Nephron progenitor cell (in vitro differentiated cells): ENCODE measurements around the gene SMAD4.
A peak's percentile ranks its signal among the peaks of the same experiment; 100 is the strongest.

Source experiments
- DNase-seq: peaks from one replicate; pipeline ENCODE4 v3.0.0; 2021
- H3K27ac Mint-ChIP-seq: 2 replicates; pipeline ENCODE4 v1.8.0; 2021; ENCODE audit warnings: mild to moderate bottlenecking, moderate library complexity, mixed read lengths
- H3K27me3 Mint-ChIP-seq: 2 replicates; pipeline ENCODE4 v1.8.0; 2021; ENCODE audit warnings: mild to moderate bottlenecking, low read depth, mixed read lengths; ENCODE audit not compliant: poor library complexity
- H3K36me3 Mint-ChIP-seq: 2 replicates; pipeline ENCODE4 v1.8.0; 2021; ENCODE audit warnings: low read depth, mixed read lengths
- H3K4me1 Mint-ChIP-seq: 2 replicates; pipeline ENCODE4 v1.8.0; 2021; ENCODE audit warnings: mixed read lengths
- H3K4me3 Mint-ChIP-seq: 2 replicates; pipeline ENCODE4 v1.8.0; 2021; ENCODE audit warnings: mild to moderate bottlenecking, moderate library complexity, mixed read lengths
- H3K9me3 Mint-ChIP-seq: 2 replicates; pipeline ENCODE4 v1.8.0; 2021; ENCODE audit warnings: mild to moderate bottlenecking, moderate library complexity, mixed read lengths
- TF ChIP-seq, protein P1 (sequence below): fragments of 200-600 bp; sonication (generic); IDR thresholded peaks from 2 replicates; pipeline ENCODE4 v1.5.0; 2021; ENCODE audit warnings: antibody characterized with exemption

SMAD4 gene

DNA sequence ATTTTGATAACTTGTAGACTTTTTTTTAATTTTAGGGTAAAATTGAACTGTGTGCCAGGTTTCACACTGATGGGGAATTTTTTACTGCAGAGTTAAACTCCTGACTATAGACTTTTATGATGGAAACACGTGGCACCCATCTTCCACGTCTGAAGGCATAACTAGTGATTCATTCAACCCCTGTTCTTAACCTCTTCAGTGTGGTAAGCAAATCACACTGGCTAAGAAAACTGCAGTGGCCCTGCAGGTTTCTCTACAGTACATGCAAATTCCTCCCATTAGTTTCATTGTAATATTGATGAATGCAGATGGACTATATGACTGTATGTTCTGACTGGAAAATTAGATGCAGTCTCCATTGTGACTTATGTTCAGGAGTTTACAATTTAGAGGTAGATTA is 47.2 kb downstream of the SMAD4 start:
- no peak overlapping the region for H3K4me3 Mint-ChIP-seq
- no peak for DNase-seq
- H3K27ac Mint-ChIP-seq = no peak overlapping the region
- H3K4me1 Mint-ChIP-seq = no peaks in the 10 kb centered on the region
- no peaks in the 10 kb centered on the region for H3K27me3 Mint-ChIP-seq
- peaks cover 96% of the 10 kb centered on the region for H3K36me3 Mint-ChIP-seq
- TF ChIP-seq, protein P1, sequence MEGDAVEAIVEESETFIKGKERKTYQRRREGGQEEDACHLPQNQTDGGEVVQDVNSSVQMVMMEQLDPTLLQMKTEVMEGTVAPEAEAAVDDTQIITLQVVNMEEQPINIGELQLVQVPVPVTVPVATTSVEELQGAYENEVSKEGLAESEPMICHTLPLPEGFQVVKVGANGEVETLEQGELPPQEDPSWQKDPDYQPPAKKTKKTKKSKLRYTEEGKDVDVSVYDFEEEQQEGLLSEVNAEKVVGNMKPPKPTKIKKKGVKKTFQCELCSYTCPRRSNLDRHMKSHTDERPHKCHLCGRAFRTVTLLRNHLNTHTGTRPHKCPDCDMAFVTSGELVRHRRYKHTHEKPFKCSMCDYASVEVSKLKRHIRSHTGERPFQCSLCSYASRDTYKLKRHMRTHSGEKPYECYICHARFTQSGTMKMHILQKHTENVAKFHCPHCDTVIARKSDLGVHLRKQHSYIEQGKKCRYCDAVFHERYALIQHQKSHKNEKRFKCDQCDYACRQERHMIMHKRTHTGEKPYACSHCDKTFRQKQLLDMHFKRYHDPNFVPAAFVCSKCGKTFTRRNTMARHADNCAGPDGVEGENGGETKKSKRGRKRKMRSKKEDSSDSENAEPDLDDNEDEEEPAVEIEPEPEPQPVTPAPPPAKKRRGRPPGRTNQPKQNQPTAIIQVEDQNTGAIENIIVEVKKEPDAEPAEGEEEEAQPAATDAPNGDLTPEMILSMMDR = no peak
- H3K9me3 Mint-ChIP-seq = no peaks in the 10 kb centered on the region

DNA sequence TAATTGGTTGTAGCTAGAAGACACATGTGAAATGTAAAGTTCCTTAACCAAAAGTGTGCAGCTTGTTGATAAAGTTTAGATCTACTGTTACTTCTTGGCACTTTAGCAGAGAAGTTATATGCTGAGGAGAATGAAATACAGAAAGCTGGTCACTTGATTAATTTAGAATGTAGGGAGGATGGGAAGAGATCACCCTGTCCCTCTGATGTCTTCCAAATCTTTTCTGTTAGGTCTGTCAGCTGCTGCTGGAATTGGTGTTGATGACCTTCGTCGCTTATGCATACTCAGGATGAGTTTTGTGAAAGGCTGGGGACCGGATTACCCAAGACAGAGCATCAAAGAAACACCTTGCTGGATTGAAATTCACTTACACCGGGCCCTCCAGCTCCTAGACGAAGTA is 48.0 kb downstream of the SMAD4 start:
- Mint-ChIP-seq H3K36me3 (peaks cover 95% of the 10 kb centered on the region), H3K9me3 (no peaks in the 10 kb centered on the region), H3K27ac (no peak overlapping the region), H3K4me3 (no peak overlapping the region), H3K4me1 (no peaks in the 10 kb centered on the region), H3K27me3 (no peaks in the 10 kb centered on the region)
- no peak for DNase-seq
- TF ChIP-seq, protein P1 = no peak

DNA sequence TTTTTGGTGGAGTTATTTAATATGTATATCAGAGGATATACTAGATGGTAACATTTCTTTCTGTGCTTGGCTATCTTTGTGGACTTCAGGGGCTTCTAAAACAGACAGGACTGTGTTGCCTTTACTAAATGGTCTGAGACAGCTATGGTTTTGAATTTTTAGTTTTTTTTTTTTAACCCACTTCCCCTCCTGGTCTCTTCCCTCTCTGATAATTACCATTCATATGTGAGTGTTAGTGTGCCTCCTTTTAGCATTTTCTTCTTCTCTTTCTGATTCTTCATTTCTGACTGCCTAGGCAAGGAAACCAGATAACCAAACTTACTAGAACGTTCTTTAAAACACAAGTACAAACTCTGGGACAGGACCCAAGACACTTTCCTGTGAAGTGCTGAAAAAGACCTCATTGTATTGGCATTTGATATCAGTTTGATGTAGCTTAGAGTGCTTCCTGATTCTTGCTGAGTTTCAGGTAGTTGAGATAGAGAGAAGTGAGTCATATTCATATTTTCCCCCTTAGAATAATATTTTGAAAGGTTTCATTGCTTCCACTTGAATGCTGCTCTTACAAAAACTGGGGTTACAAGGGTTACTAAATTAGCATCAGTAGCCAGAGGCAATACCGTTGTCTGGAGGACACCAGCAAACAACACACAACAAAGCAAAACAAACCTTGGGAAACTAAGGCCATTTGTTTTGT is 52.7 kb downstream of the SMAD4 start:
- Mint-ChIP-seq H3K36me3 (peaks cover 98% of the 10 kb centered on the region), H3K4me3 (no peak overlapping the region)
- TF ChIP-seq, protein P1 = no peak

DNA sequence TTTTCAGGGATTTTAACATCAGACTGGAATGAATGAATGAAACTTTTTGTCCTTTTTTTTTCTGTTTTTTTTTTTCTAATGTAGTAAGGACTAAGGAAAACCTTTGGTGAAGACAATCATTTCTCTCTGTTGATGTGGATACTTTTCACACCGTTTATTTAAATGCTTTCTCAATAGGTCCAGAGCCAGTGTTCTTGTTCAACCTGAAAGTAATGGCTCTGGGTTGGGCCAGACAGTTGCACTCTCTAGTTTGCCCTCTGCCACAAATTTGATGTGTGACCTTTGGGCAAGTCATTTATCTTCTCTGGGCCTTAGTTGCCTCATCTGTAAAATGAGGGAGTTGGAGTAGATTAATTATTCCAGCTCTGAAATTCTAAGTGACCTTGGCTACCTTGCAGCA is 53.4 kb downstream of the SMAD4 start:
- Mint-ChIP-seq H3K36me3 (peaks cover 98% of the 10 kb centered on the region), H3K9me3 (peaks cover 23% of the 10 kb centered on the region), H3K4me1 (no peaks in the 10 kb centered on the region), H3K27ac (peak overlapping the region; percentile 80), H3K27me3 (no peaks in the 10 kb centered on the region), H3K4me3 (no peak overlapping the region)
- DNase-seq = no peak
- TF ChIP-seq, protein P1 = no peak

More for the DNA sequence above, 52.7 kb downstream of the SMAD4 start:
- no peaks in the 10 kb centered on the region for H3K27me3 Mint-ChIP-seq
- H3K27ac Mint-ChIP-seq = peak overlapping the region; percentile 80
- no peak for DNase-seq
- H3K4me1 Mint-ChIP-seq = no peaks in the 10 kb centered on the region
- H3K9me3 Mint-ChIP-seq = peaks cover 17% of the 10 kb centered on the region

DNA sequence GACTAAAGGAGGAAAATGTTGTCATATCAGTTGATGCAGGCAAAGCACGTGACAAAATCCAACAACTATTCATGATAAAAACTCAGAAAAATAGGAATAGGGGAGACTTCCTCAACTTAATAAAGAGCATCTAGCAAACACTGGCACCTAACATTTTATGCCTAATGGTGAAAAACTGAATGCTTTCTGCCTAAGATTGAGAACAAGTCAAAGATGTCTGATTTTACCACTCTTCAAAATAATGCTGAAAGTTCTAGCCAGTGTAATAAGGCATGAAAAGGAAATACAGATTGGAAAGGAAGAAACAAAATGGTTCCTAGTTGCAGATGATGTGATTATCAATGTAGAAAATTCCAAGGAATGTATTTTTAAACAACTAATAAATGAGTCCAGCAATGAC is 58.4 kb downstream of the SMAD4 start:
- H3K36me3 Mint-ChIP-seq = peaks cover 66% of the 10 kb centered on the region
- no peaks in the 10 kb centered on the region for H3K4me1 Mint-ChIP-seq

More for the DNA sequence above, 58.4 kb downstream of the SMAD4 start:
- TF ChIP-seq, protein P1 = no peak
- H3K27ac Mint-ChIP-seq = no peak overlapping the region
- H3K27me3 Mint-ChIP-seq = peaks cover 3% of the 10 kb centered on the region
- peaks cover 49% of the 10 kb centered on the region for H3K9me3 Mint-ChIP-seq
- no peak for DNase-seq
- no peak overlapping the region for H3K4me3 Mint-ChIP-seq
